Fibroblast of pulmonary artery (primary cell): ENCODE data around the gene MCCC1.

ENCODE experiments used
- DNase-seq: peaks from one replicate; pipeline ENCODE4 v3.0.0-alpha.2; 2010; ENCODE audit warnings: low read depth
- H3K4me3 ChIP-seq: replicated peaks from 2 replicates; pipeline ENCODE4 v1.5.1; 2011; ENCODE audit warnings: low read depth, mild to moderate bottlenecking, control low read depth, low read length, moderate library complexity
- CTCF ChIP-seq: IDR thresholded peaks from 2 replicates; pipeline ENCODE4 v1.5.1; 2011; ENCODE audit warnings: mild to moderate bottlenecking, control low read depth, low read length, inconsistent platforms; ENCODE audit errors: missing control alignments

Gene MCCC1

GRCh38 chr3:182973047-182973446, 126.2 kb downstream of the MCCC1 start:
- TF ChIP-seq CTCF: no peak
- no peak for DNase-seq

DNA sequence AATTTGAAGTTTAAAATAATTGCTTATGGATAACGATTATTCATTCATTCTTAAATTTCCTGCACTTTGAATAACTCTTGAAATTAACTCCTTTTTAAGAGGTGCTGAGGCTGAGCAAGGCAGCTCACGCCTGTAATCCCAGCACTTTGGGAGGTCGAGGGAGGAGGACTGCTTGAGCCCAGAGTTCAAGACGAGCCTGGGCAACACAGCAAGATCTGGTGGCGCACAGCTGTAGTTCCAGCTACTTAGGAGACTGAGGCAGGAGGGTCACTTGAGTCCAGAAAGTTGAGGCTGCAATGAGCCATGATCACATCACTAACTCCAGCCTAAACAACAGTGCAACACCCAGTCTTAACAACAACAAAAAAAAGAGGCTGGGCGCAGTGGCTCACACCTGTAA, 126.9 kb downstream of the MCCC1 start:
- no peak overlapping the region for H3K4me3 ChIP-seq
- no peak for DNase-seq
- TF ChIP-seq CTCF: no peak

More at GRCh38 chr3:182973047-182973446, 126.2 kb downstream of the MCCC1 start:
- no peak overlapping the region for H3K4me3 ChIP-seq

DNA sequence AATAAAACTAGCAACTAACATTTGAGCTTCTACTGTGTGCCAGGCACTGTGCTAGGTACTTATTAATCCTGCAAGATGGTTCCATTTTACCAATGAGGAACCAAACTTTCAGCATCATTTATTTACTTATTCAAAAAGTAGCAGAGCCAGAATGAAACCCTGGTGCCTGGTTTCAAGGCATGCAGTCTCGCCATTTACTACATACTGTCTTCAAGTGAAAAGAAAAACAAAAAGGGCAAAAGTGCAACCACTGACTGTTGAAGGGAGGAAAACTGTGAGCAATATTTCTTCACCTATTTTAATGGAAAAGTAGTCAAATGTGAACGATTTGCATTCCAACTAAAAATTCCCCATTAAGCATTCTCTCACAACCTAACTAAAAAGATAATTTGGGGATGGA, 127.7 kb downstream of the MCCC1 start:
- TF ChIP-seq CTCF: no peak
- H3K4me3 ChIP-seq: no peak overlapping the region
- DNase-seq: no peak

DNA sequence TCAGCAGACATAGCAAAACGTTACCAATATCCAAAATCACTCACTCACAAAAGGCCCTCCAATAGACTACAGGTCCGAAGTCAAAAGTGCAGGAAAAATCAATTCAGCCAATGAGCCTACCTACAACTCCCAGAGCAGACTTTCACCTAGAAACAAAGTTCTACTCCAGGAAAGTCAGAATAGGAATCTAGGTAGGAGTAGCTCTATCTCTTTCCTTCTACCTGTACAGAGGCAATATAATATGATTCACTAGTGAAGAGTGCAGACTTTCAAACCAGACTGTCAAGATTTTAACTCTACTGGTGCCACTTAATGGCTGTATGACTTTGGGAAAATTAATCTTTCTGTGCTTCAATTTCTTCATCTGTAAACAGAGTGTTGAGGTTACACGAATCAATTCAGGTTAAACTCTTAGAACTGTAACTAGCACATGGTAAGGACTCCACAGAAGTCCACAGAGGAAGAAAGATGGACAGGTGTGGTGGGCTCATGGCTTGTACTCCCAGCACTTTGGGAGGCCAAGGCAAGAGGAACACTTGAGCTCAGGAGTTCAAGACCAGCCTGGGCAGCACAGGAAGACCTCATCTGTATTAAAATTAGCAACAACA, 128.4 kb downstream of the MCCC1 start:
- DNase-seq: no peak
- no peak overlapping the region for H3K4me3 ChIP-seq
- TF ChIP-seq CTCF: no peak

- DNase-seq: no peak
- no peak overlapping the region for H3K4me3 ChIP-seq
- TF ChIP-seq CTCF: no peak
These were observed 129.4 kb downstream of the MCCC1 start for GRCh38 chr3:182969853-182970252.

DNA sequence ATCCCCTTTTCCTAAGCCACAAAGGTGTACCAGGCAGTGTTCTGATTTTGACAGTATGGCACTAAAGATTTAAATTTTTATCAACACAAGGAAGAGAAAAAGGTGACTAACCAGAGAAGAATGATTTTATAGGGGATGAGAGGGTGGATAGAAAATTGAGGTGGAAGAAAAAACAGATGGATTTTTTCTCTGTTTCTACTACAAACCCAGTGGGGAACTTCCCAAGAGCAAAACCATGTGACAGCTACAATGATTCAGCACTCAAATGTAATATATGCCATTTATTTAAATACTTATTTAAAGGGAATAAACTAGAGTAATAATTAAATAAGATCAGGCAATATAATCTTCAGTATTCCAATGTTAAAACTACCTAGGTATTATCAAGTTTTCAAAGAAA, 130.0 kb downstream of the MCCC1 start:
- DNase-seq: peak; percentile 64
- H3K4me3 ChIP-seq: no peak overlapping the region
- TF ChIP-seq CTCF: no peak
